HepG2 (cell line): ENCODE data around the gene ERBB4.

ENCODE experiments used
- SIN3A ChIP-seq: IDR thresholded peaks from 2 replicates; pipeline ENCODE4 v1.6.1; 2011; ENCODE audit warnings: low read depth, mild to moderate bottlenecking, control low read depth, low read length, borderline replicate concordance
- ZNF383 ChIP-seq: sonication (generic); formaldehyde crosslinking; IDR thresholded peaks from 2 replicates; pipeline ENCODE4 v1.4.0; 2020; ENCODE audit warnings: missing genetic modification reagents, mild to moderate bottlenecking, borderline replicate concordance
- ZNF780A ChIP-seq: sonication (generic); formaldehyde crosslinking; IDR thresholded peaks from 2 replicates; pipeline ENCODE4 v1.8.0; 2022; ENCODE audit warnings: mild to moderate bottlenecking, missing genetic modification reagents, moderate library complexity

GRCh38 chr2:212361174-212361756 lies 177.3 kb downstream of the ERBB4 start:
- no peak for TF ChIP-seq ZNF780A (CRISPR knock-in tag)
- no peak for TF ChIP-seq SIN3A
- no peak for TF ChIP-seq ZNF383 (CRISPR knock-in tag)
